ENCODE measurements around the gene CAPN2.
"Not testable (repeated sequence)": the region's sequence is repeated elsewhere in the genome, so short reads cannot be mapped to it uniquely, and the experiment has no call there.

The CAPN2 gene

DNA sequence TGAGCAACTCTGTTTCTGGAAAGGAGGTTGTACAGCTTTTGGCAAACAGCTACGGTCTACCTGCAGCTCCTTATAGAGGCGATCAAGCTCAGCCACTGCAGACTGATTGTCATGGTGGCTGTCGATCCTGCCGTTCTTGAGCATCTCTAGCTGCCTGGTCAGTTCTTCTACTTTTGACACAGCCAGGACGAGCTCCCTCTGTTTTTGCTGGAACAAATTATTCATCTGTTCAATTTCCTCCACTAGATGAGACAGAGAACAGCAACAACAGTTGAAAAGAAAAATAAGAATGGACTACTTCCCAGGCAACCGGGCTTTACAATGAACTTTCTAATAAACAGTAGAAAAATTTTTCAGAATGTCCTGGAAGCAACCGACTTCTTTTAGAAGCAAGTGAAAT lies 90.9 kb downstream of the CAPN2 start:
- no peak for TF ChIP-seq ZBTB7A (tag by site-specific recombination; IDR thresholded peaks at IDR 0.05; ENCODE audit: low read depth)
- no peaks in the 10 kb centered on the region for H3K9me3 ChIP-seq (ENCODE audit: control insufficient read depth, insufficient read depth, low read depth, low read length)
- POLR2A ChIA-PET: interaction anchor here (0.9 kb wide), 1 partner anchor 43 kb away, joined by 8 read pairs; the partner anchor contains the start of gene TP53BP2
- peaks cover 68 to 82% of the 10 kb centered on the region in 2 experiments for H3K36me3 ChIP-seq (ENCODE audit: control insufficient read depth in 2 of 2, insufficient read depth in 1 of 2, low read length in 2 of 2)
- no peak overlapping the region for H3K4me3 ChIP-seq (ENCODE audit: low read depth, low read length)
- no peak overlapping the region for H3K27ac ChIP-seq (ENCODE audit: extremely low read depth, low read depth, low read length)
- H3K4me1 ChIP-seq (ENCODE audit: control insufficient read depth, insufficient read depth, low read length): no peaks in the 10 kb centered on the region
- CTCF ChIA-PET: interaction anchor here (1.3 to 2.1 kb wide), 4 partner anchors 9 to 106 kb away, joined by 5 to 9 read pairs (median 6); partner anchors contain the start of gene TP53BP2

GRCh38 chr1:223809905-223810304 lies 97.6 kb downstream of the CAPN2 start:
- H3K9me3 ChIP-seq (ENCODE audit: control insufficient read depth, insufficient read depth, low read depth, low read length); H3K27ac ChIP-seq (ENCODE audit: extremely low read depth, low read depth, low read length); H3K4me1 ChIP-seq (ENCODE audit: control insufficient read depth, insufficient read depth, low read length); H3K4me3 ChIP-seq (ENCODE audit: low read depth, low read length): not testable (repeated sequence)
- peaks cover 39 to 55% of the 10 kb centered on the region in 2 experiments for H3K36me3 ChIP-seq (ENCODE audit: control insufficient read depth in 2 of 2, insufficient read depth in 1 of 2, low read length in 2 of 2)
- CTCF ChIA-PET: interaction anchor here (0.7 kb wide), 1 partner anchor 16 kb away, joined by 3 read pairs; no protein-coding TSS in a partner anchor
- POLR2A ChIA-PET: interaction anchor here (0.6 kb wide), 1 partner anchor 693 kb away, joined by 3 read pairs; no protein-coding TSS in a partner anchor

GRCh38 chr1:223810586-223810985 lies 98.2 kb downstream of the CAPN2 start:
- H3K9me3 ChIP-seq (ENCODE audit: control insufficient read depth, insufficient read depth, low read depth, low read length): no peaks in the 10 kb centered on the region
- no peak overlapping the region for H3K27ac ChIP-seq (ENCODE audit: extremely low read depth, low read depth, low read length)
- ChIA-PET CTCF (interaction anchor here (0.6 to 2.9 kb wide), 15 partner anchors 9 to 240 kb away, joined by 3 to 17 read pairs (median 6); partner anchors contain the start of gene TP53BP2), POLR2A (interaction anchor here (1.6 kb wide), 1 partner anchor 35 kb away, joined by 7 read pairs; the partner anchor contains the start of gene TP53BP2)
- no peak for TF ChIP-seq SETDB1 (IDR thresholded peaks at IDR 0.05; ENCODE audit: insufficient read length, low read length)
- no peak for TF ChIP-seq ZNF571 (tag by site-specific recombination; IDR thresholded peaks at IDR 0.05)
- no peak for TF ChIP-seq GLIS1 (tag by site-specific recombination; IDR thresholded peaks at IDR 0.05)
- no peak for TF ChIP-seq ZNF112 (tag by site-specific recombination; IDR thresholded peaks at IDR 0.05)
- no peak for TF ChIP-seq EGR2 (tag by site-specific recombination; IDR thresholded peaks at IDR 0.05; ENCODE audit: low read depth)
- no peak for TF ChIP-seq ZNF548 (tag by site-specific recombination; IDR thresholded peaks at IDR 0.05)
- H3K4me3 ChIP-seq (ENCODE audit: low read depth, low read length): no peak overlapping the region
- H3K4me1 ChIP-seq (ENCODE audit: control insufficient read depth, insufficient read depth, low read length): no peaks in the 10 kb centered on the region
- peaks cover 39 to 50% of the 10 kb centered on the region in 2 experiments for H3K36me3 ChIP-seq (ENCODE audit: control insufficient read depth in 2 of 2, insufficient read depth in 1 of 2, low read length in 2 of 2)

GRCh38 chr1:223811634-223812101 lies 99.3 kb downstream of the CAPN2 start:
- Histone ChIP-seq H3K27ac (ENCODE audit: extremely low read depth, low read depth, low read length) (no peak overlapping the region), H3K4me3 (ENCODE audit: low read depth, low read length) (no peak overlapping the region), H3K36me3 (ENCODE audit: control insufficient read depth in 2 of 2, insufficient read depth in 1 of 2, low read length in 2 of 2) (peaks cover 32 to 45% of the 10 kb centered on the region in 2 experiments), H3K4me1 (ENCODE audit: control insufficient read depth, insufficient read depth, low read length) (no peaks in the 10 kb centered on the region), H3K9me3 (ENCODE audit: control insufficient read depth, insufficient read depth, low read depth, low read length) (no peaks in the 10 kb centered on the region)
- POLR2A ChIA-PET: interaction anchor here (0.6 to 1.6 kb wide), 2 partner anchors 34 to 181 kb away, joined by 3 to 7 read pairs; partner anchors contain the start of gene TP53BP2
- TF ChIP-seq ZNF311 (tag by site-specific recombination; IDR thresholded peaks at IDR 0.05; ENCODE audit: borderline replicate concordance) (no peak), ZNF660 (tag by site-specific recombination; IDR thresholded peaks at IDR 0.05) (peak; percentile 99), SP2 (tag by site-specific recombination; IDR thresholded peaks at IDR 0.05) (no peak), ZNF292 (tag by site-specific recombination; IDR thresholded peaks at IDR 0.05; ENCODE audit: borderline replicate concordance, low read depth) (no peak), ZBTB11 (tag by site-specific recombination; conservative IDR thresholded peaks at IDR 0.05; ENCODE audit: low read depth) (no peak), CTCF (tag by site-specific recombination; IDR thresholded peaks at IDR 0.05) (peak; percentile 63; the same call in 1 of the 2 replicates), ZNF626 (tag by site-specific recombination; IDR thresholded peaks at IDR 0.05) (no peak), ZNF830 (tag by site-specific recombination; IDR thresholded peaks at IDR 0.05; ENCODE audit: low read depth) (no peak), ZNF664 (tag by site-specific recombination; IDR thresholded peaks at IDR 0.05) (peak; percentile 42; the same call in 1 of the 2 replicates)
- TF ChIP-seq, protein P1, sequence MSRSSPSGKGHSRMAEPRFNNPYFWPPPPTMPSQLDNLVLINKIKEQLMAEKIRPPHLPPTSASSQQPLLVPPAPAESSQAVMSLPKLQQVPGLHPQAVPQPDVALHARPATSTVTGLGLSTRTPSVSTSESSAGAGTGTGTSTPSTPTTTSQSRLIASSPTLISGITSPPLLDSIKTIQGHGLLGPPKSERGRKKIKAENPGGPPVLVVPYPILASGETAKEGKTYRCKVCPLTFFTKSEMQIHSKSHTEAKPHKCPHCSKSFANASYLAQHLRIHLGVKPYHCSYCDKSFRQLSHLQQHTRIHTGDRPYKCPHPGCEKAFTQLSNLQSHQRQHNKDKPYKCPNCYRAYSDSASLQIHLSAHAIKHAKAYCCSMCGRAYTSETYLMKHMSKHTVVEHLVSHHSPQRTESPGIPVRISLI (tag by site-specific recombination; IDR thresholded peaks at IDR 0.05): peak; percentile 97
- CTCF ChIA-PET: interaction anchor here (0.6 to 2.9 kb wide), 34 partner anchors 8 to 1953 kb away, joined by 3 to 17 read pairs (median 5); partner anchors contain the start of gene TP53BP2

All from HEK293 (cell line).